CD4-positive, alpha-beta T cell treated with Interleukin-17A for 1 hour (primary cell): ENCODE results near the gene CKAP5.

ENCODE experiments used
- DNase-seq: peaks from one replicate; pipeline ENCODE4 v3.0.0-alpha.2; 2020

Gene CKAP5

DNA sequence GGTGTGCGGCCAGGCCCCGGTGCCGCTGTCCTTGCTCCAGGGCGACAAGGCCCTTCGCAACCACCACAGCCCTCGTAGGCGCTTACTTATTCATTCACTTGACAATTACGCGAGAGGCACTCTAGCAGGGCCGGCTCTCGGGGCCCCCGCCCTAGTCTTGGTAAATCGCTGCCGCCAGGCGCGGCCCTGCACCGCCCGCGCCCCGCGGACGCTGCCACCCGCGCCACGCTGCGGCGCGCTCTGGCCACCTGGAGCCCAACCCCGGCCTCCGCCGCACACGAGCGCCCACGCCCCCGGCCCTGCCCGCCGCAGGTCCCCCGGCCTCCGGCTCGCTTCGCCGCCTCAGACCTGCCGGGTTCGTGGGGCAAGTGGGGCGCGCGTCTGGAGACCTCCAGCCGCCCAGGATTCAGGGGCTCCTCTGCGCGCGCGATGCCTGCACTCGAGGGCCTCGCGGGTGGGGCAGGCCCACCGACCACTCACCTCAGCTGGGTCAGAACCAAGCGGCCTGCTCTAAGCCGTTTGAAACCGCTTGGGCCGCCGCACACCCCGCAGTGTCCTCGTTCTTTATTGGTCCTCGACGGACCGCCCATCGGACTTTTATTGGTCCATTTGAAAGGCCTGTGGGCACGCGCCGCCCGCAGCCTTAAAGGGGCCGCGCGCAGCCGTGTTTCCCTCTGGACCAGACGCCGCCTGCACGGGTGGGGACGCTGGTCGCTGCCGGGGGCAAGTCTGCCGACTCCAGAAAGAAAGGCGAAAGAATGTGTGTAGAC, at the start of gene CKAP5:
Gene CKAP5 (minus strand): TSS at position 541 of the 770 bp plus-strand sequence. CDS start 25,049 bp downstream, outside the sequence.
- DNase-seq, result peak; percentile 91

GRCh38 chr11:46895821-46896220, 49.7 kb upstream of the CKAP5 start:
- DNase-seq, result no peak

GRCh38 chr11:46894961-46895360, 48.9 kb upstream of the CKAP5 start:
- DNase-seq, result no peak

- no peak for DNase-seq
Observed at GRCh38 chr11:46894506-46894905, 48.4 kb upstream of the CKAP5 start.

- no peak for DNase-seq
Observed at GRCh38 chr11:46892838-46893237, 46.8 kb upstream of the CKAP5 start.

DNA sequence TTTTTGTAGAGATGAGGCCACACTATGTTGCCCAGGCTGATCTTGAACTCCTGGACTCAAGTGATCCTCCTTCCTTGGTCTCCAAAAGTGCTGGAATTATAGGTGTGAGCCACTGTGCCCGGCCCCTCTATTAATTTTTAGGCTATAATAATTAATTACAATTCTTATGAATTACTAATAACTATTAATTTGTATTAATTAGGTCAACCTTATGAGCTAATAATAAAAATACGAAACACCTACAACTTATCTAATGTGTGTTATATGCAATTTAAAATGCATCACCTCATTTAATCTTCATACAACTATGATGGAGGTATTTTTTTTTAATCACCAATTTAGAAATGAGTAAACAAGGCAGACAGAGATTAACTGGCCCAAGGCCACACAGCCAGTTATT, 46.0 kb upstream of the CKAP5 start:
- DNase-seq, result no peak

GRCh38 chr11:46890665-46891064, 44.6 kb upstream of the CKAP5 start:
- DNase-seq, result no peak

GRCh38 chr11:46889689-46890475, 43.8 kb upstream of the CKAP5 start:
- peak; percentile 79 for DNase-seq

DNA sequence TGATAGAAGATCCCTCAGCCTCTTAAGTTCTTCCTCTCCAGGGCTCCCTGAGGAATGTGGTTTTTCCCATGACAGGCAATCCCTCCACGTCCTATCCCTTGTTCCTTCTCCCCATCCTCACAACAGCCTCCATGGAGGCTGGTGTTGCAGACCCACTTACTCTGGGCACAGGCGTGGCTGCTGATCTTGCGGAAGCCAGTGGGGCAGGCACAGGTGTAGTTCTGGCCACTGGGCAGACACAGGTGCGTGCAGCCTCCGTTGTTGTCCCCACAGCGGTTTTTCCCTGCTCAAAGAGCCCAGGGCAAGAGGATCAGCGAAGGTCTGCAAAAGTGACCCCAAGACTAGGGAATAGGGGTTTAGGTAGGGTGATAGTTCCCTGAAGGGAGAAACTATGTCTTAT, 43.2 kb upstream of the CKAP5 start:
- no peak for DNase-seq

DNA sequence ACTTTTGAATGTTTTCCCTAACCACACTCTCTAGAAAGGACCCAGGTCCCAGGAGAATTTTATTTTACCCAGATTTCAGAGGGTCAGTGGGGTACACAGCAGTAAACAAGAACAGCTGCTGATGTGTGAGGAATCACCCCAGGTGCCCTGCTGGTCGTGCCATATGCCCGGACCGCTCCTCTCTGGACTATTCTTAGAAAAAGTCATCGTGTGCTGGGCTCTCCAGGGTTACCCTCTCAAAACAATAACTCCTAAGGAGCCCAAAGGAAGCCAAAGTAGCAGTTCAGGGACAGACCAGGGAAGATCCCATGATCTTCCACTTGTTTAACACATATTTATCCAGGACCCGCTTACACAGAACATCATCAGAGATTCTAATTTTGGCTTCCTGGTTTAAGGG, 42.6 kb upstream of the CKAP5 start:
- no peak for DNase-seq

GRCh38 chr11:46886211-46886610, 40.1 kb upstream of the CKAP5 start:
- DNase-seq, result no peak

GRCh38 chr11:46879056-46879585, 33.0 kb upstream of the CKAP5 start:
- no peak for DNase-seq

GRCh38 chr11:46877580-46877979, 31.5 kb upstream of the CKAP5 start:
- DNase-seq, result no peak

DNA sequence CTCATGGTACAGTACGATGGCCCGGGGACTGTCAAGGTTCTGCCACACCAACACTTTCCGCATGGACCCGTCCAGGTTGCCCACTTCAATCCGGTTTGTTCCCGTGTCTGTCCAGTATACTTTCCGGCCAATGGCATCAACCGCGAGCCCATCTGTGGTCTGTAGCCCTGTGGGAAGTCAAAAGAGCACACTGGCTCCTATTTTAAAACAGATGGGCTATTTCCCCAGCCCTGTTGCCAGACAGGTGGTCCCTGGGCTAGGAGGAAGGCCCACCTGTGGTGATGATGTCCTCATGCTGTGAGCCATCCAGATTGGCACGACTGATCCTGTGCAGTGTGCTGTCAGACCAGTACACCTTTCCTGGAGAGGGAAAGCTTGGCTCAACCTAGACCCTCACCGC, 30.4 kb upstream of the CKAP5 start:
- no peak for DNase-seq

GRCh38 chr11:46874586-46874985, 28.5 kb upstream of the CKAP5 start:
- no peak for DNase-seq

DNA sequence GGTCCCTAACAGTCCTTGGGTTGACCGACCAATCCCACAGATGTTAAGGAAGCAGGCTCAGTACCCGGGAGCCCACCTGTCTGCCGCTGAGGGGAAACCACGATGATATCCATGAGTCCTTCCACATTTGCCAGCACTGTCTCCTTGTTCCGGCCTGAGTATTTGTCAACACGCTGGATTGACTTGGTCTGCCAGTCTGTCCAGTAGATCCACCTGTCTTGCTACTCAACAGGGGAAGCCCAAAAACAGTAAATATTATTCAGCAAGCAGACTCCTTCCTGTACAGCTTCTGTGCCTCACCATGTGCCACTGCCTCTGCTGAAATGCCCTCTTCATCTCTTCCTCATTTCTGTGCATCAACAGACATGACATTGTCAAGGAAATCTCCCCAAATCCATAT, 22.8 kb upstream of the CKAP5 start:
- DNase-seq, result no peak

- DNase-seq, result no peak
Observed at GRCh38 chr11:46865340-46865739, 19.3 kb upstream of the CKAP5 start.

DNA sequence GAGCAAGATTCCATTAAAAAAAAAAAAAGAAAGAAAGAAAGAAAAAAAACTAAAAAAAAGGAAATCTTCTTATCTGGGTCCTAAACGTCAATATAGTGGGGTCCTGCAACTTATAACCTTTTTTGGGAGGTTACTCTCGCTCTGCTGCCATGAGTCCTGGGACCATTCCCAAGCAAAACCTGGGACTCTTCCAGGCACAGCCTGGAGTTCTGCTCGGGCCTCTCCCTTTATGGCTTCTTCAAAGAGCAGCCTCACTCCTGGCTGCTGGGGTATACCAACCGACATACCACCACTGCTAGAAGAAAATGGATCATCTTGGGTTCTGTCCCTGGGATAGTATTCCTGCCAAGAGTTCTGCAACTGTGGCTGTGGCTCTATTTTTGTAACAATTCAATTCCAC, 14.1 kb upstream of the CKAP5 start:
- DNase-seq, result no peak

DNA sequence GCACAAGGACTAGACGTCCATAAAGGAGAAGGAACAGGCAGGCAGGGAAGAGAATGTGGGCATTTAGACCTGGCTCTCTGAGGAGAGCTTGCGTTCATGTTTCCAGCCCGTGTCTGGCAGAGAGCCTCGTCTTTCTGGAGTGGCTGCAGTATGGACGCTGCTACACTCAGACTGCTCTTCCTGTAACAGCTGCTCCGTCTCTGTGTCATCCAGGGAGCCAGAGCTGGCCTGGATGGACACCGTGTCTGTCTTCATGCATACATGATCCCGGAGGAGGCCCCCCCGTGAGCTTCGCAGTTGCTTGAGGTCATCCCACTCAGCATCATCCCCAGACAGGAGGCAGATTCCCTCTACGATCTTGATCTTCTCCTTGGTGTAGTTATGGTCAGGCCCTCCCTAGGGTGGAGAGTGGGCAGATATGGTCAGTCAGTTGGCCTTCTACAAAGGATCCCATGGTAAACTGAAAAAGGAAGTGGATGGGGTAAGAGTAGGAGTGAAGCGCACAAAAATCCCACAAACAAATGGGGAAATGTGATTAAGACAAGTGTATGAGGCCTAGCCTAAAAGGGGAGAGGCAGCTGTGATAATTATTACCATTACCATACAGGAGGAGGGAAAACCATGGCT, 13.0 kb upstream of the CKAP5 start:
- no peak for DNase-seq

GRCh38 chr11:46857666-46858065, 11.6 kb upstream of the CKAP5 start:
- DNase-seq, result no peak

- no peak for DNase-seq
Observed at GRCh38 chr11:46856605-46857343, 10.7 kb upstream of the CKAP5 start.

- no peak for DNase-seq
Observed at GRCh38 chr11:46855863-46856262, 9.8 kb upstream of the CKAP5 start.

DNA sequence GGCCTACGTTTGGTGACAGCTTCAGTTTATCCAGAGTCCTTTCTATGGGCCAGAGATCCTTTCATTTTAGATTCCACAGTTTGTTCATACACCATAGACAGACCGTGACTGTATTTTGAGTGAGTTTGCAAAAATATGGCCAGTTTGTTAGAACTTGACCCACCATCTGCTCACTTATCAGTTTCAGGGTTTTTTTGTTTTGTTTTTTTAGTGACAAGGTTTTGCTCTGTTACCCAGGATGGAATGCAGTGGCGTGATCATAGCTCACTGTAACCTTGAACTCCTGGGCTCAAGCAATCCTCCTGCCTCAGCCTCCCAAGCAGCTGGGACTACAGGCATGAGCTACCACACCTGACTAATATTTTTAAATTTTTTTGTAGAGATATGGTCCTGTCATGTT, 9.1 kb upstream of the CKAP5 start:
- no peak for DNase-seq
